B cell (primary cell): ENCODE data around the gene SLC25A52. TPM values are rescaled to one million over a fixed set of nuclear protein-coding genes. Genes with fewer than 3 reads are reported as not detected.

Experiments used
- ATAC-seq: fragments of 200-7000 bp; cut with Tn5 transposase; one replicate; pipeline ENCODE4 v1.10.0; 2021; ENCODE audit warnings: low read depth, mild to moderate bottlenecking, moderate number of reproducible peaks, moderate library complexity
- CTCF ChIA-PET: fragments of 350-600 bp; sonication (Branson Sonifier 250); formaldehyde crosslinking; loops from one replicate; lab custom pipeline; 2021; ENCODE audit warnings: antibody characterized with exemption, inconsistent platforms; lab: Charles Lee
- POLR2A ChIA-PET: fragments of 350-600 bp; sonication (Branson Sonifier 250); formaldehyde crosslinking; loops from one replicate; lab custom pipeline; 2021; ENCODE audit warnings: antibody characterized with exemption; lab: Charles Lee
- DNase-seq: peaks from one replicate; pipeline ENCODE4 v3.0.0; 2013
- H2AFZ ChIP-seq: 2 replicates; pipeline ENCODE4 v1.6.1; 2012; ENCODE audit warnings: mild to moderate bottlenecking, low read depth, low read length; ENCODE audit not compliant: insufficient read depth, poor library complexity, severe bottlenecking
- H3K27ac ChIP-seq, 2 donors: 1 replicate in 1 of 2; 2 replicates in 1 of 2; pipeline ENCODE4 v1.5.1; 2012 to 2013; ENCODE audit warnings: low read length in 2 of 2, mild to moderate bottlenecking in 2 of 2, moderate library complexity in 1 of 2
- H3K27me3 ChIP-seq, 4 experiments: fragments of 200-600 bp in 1 of 4; sonication (generic) in 1 of 4; replicated peaks in 1 of 4; 1 replicate in 2 of 4; 2 replicates in 2 of 4; pipeline versions ENCODE4 v1.6.1 to v1.7.0; 2013 to 2016; ENCODE audit warnings: low read length in 3 of 4, mild to moderate bottlenecking in 2 of 4, mixed read lengths in 1 of 4, moderate library complexity in 1 of 4; ENCODE audit not compliant: insufficient read depth in 4 of 4, control insufficient read depth in 3 of 4; ENCODE audit errors: control extremely low read depth in 1 of 4
- H3K36me3 ChIP-seq, 2 experiments: replicated peaks in 1 of 2; 1 replicate in 1 of 2; 2 replicates in 1 of 2; pipeline versions ENCODE4 v1.6.1 to v1.7.1; 2013; ENCODE audit warnings: low read length in 1 of 2; ENCODE audit not compliant: insufficient read depth in 2 of 2, control insufficient read depth in 1 of 2; ENCODE audit errors: control extremely low read depth in 1 of 2, extremely low read depth in 1 of 2
- H3K4me1 ChIP-seq, 2 donors: fragments of 200-600 bp in 1 of 2; sonication (generic) in 1 of 2; 1 replicate in 1 of 2; 2 replicates in 1 of 2; pipeline versions ENCODE4 v1.5.1 to v1.6.1; 2013 to 2017; ENCODE audit warnings: low read length in 2 of 2; ENCODE audit not compliant: control insufficient read depth in 2 of 2, insufficient read depth in 2 of 2
- H3K4me2 ChIP-seq: replicated peaks from 2 replicates; pipeline ENCODE3; 2012; ENCODE audit warnings: mild to moderate bottlenecking, low read depth, low read length; ENCODE audit not compliant: poor library complexity, severe bottlenecking
- H3K4me3 ChIP-seq, 5 experiments: fragments of 200-600 bp in 1 of 5; sonication (generic) in 1 of 5; 1 replicate in 3 of 5; 2 replicates in 2 of 5; pipeline versions ENCODE4 v1.5.1 to v1.7.0; 2011 to 2016; ENCODE audit warnings: low read length in 4 of 5, mild to moderate bottlenecking in 4 of 5, low read depth in 2 of 5, control low read depth in 1 of 5, moderate library complexity in 1 of 5; ENCODE audit not compliant: insufficient read depth in 1 of 5; ENCODE audit errors: control extremely low read depth in 1 of 5, extremely low read depth in 1 of 5
- H3K79me2 ChIP-seq: fragments of 200-600 bp; sonication (generic); one replicate; pipeline ENCODE4 v1.6.0; 2016; ENCODE audit warnings: low read length; ENCODE audit not compliant: control insufficient read depth, insufficient read depth
- H3K9ac ChIP-seq: fragments of 200-600 bp; sonication (generic); 2 replicates; pipeline ENCODE4 v1.6.1; 2017; ENCODE audit warnings: mild to moderate bottlenecking, low read length, moderate library complexity
- H3K9me3 ChIP-seq, 3 donors: one replicate each; pipeline versions ENCODE4 v1.6.1 to v1.7.1; 2013; ENCODE audit warnings: low read length in 2 of 3; ENCODE audit not compliant: control insufficient read depth in 2 of 3, insufficient read depth in 1 of 3; ENCODE audit errors: control extremely low read depth in 1 of 3
- H4K20me1 ChIP-seq: 2 replicates; pipeline ENCODE4 v1.6.0; 2012; ENCODE audit warnings: mild to moderate bottlenecking, low read length; ENCODE audit not compliant: insufficient read depth, control insufficient read depth, poor library complexity, severe bottlenecking
- H3K27ac Mint-ChIP-seq: one replicate; pipeline ENCODE4 v1.8.0; 2021; ENCODE audit warnings: mixed read lengths
- H3K27me3 Mint-ChIP-seq: one replicate; pipeline ENCODE4 v1.8.0; 2021; ENCODE audit warnings: mixed read lengths
- H3K4me1 Mint-ChIP-seq: one replicate; pipeline ENCODE4 v1.8.0; 2021; ENCODE audit warnings: mixed read lengths
- H3K4me3 Mint-ChIP-seq: one replicate; pipeline ENCODE4 v1.8.0; 2021; ENCODE audit warnings: mixed read lengths
- H3K9me3 Mint-ChIP-seq: one replicate; pipeline ENCODE4 v1.8.0; 2022; ENCODE audit warnings: mixed read lengths; ENCODE audit not compliant: insufficient read depth
- CTCF ChIP-seq: fragments of 200-600 bp; IDR thresholded peaks from one replicate; pipeline ENCODE4 v1.8.0; 2022; ENCODE audit warnings: antibody characterized with exemption, mild to moderate bottlenecking
- EZH2 ChIP-seq: IDR thresholded peaks from 2 replicates; pipeline ENCODE4 v1.6.1; 2012; ENCODE audit warnings: borderline replicate concordance, low read depth, mild to moderate bottlenecking, moderate library complexity, low read length; ENCODE audit not compliant: insufficient read depth, poor library complexity, severe bottlenecking
- WGBS: methylation state at CpG from one replicate; pipeline ENCODE4 v1.1.5; 2013; ENCODE audit warnings: missing lambda C conversion rate; ENCODE audit not compliant: insufficient coverage; 5-methylcytosine and 5-hydroxymethylcytosine counted together
- intact Hi-C: fragments of 100-400 bp; cut with micrococcal nuclease; formaldehyde crosslinking; loops from one replicate; pipeline ENCODE4 v1.10.0; 2022
- polyA plus RNA-seq: library from polyadenylated mRNA; depleted of rRNA; stranded (reverse); fragments of >200 nt; gene quantifications from 2 replicates; pipeline ENCODE4 v1.2.3, GENCODE V29; 2012
- total RNA-seq, 2 donors: library from RNA; stranded (reverse); fragments of 120-200 nt in 1 of 2; gene quantifications; 1 replicate in 1 of 2; 2 replicates in 1 of 2; pipeline versions ENCODE4 v1.2.3 to v1.2.4, GENCODE V29; 2013 to 2022

Gene SLC25A52
- total and polyA plus RNA-seq, 2 donors (not counting 1 experiment from before 2014, with no cell fraction given), result 0.07 TPM; not detected in 1

- Mint-ChIP-seq H3K9me3 (no peaks in the 10 kb centered on the region), H3K27ac (no peak overlapping the region), H3K27me3 (no peaks in the 10 kb centered on the region), H3K4me1 (no peaks in the 10 kb centered on the region), H3K4me3 (no peak overlapping the region)
- H2AFZ ChIP-seq, result no peak overlapping the region
- no peak overlapping the region for H3K4me3 ChIP-seq
- no peak for ATAC-seq
- intact Hi-C loops, result loop anchor here (1.0 to 5.0 kb wide), 4 partner anchors 78 to 808 kb away; no protein-coding TSS in a partner anchor
- peak; percentile 95 for TF ChIP-seq CTCF
- TF ChIP-seq EZH2, result no peak
- no peak overlapping the region for H3K27ac ChIP-seq
- ChIA-PET CTCF (interaction anchor here (0.6 to 2.1 kb wide), 8 partner anchors 8 to 331 kb away, joined by 3 to 9 read pairs (median 6); no protein-coding TSS in a partner anchor), POLR2A (no interaction called here)
- no peaks in the 10 kb centered on the region for H3K79me2 ChIP-seq
- H3K36me3 ChIP-seq, result no peaks in the 10 kb centered on the region
- H4K20me1 ChIP-seq, result no peaks in the 10 kb centered on the region
- no peak overlapping the region for H3K4me2 ChIP-seq
- H3K9me3 ChIP-seq, result peaks cover 0 to 5% (median 0%) of the 10 kb centered on the region in 3 donors
- WGBS, result no CpG with 5 or more reads among the region's 4 CpGs
- no peak overlapping the region for H3K9ac ChIP-seq
- no peaks in the 10 kb centered on the region for H3K27me3 ChIP-seq
- DNase-seq, result peak; percentile 61
- no peaks in the 10 kb centered on the region for H3K4me1 ChIP-seq
Observed at GRCh38 chr18:31741097-31741735, 19.5 kb downstream of the SLC25A52 start.

GRCh38 chr18:31740180-31740579 is 20.5 kb downstream of the SLC25A52 start:
- no peak overlapping the region for H3K27ac ChIP-seq
- no peaks in the 10 kb centered on the region for H3K27me3 Mint-ChIP-seq
- no peak overlapping the region for H3K4me3 Mint-ChIP-seq
- H3K4me1 ChIP-seq, result no peaks in the 10 kb centered on the region
- no peaks in the 10 kb centered on the region for H3K4me1 Mint-ChIP-seq
- 85% methylated on average over 7 of the region's 9 CpGs for WGBS
- H3K9me3 ChIP-seq, result peaks cover 0 to 5% (median 0%) of the 10 kb centered on the region in 3 donors
- H3K9me3 Mint-ChIP-seq, result no peaks in the 10 kb centered on the region
- no peak overlapping the region for H3K9ac ChIP-seq
- CTCF ChIA-PET, result no interaction called here
- no peak overlapping the region for H3K4me3 ChIP-seq
- intact Hi-C loops, result loop anchor here (2.0 to 5.0 kb wide), 3 partner anchors 79 to 809 kb away; no protein-coding TSS in a partner anchor
- H4K20me1 ChIP-seq, result no peaks in the 10 kb centered on the region
- DNase-seq (peak; percentile 23), ATAC-seq (peak; percentile 28)
- H3K79me2 ChIP-seq, result no peaks in the 10 kb centered on the region
- no peaks in the 10 kb centered on the region for H3K27me3 ChIP-seq
- no peaks in the 10 kb centered on the region for H3K36me3 ChIP-seq
- no peak for TF ChIP-seq EZH2
- no peak for TF ChIP-seq CTCF
- no peak overlapping the region for H2AFZ ChIP-seq
- POLR2A ChIA-PET, result no interaction called here
- H3K4me2 ChIP-seq, result no peak overlapping the region
- H3K27ac Mint-ChIP-seq, result no peak overlapping the region
